NCI-H510A (cell line): ENCODE results near the gene RUNX2.

ENCODE experiments used
- DNase-seq: peaks from one replicate; lab custom pipeline; 2025; lab: John Stamatoyannopoulos, UW

RUNX2 gene

GRCh38 chr6:45351667-45352066 lies 23.5 kb downstream of the RUNX2 start:
- DNase-seq = no peak

- DNase-seq = no peak
These were observed 25.5 kb downstream of the RUNX2 start for GRCh38 chr6:45353654-45354053.

- no peak for DNase-seq
These were observed 36.3 kb downstream of the RUNX2 start for GRCh38 chr6:45364466-45364865.

- no peak for DNase-seq
These were observed 36.9 kb downstream of the RUNX2 start for GRCh38 chr6:45365036-45365435.

- no peak for DNase-seq
These were observed 38.4 kb downstream of the RUNX2 start for GRCh38 chr6:45366534-45366933.

GRCh38 chr6:45367999-45368398 lies 39.9 kb downstream of the RUNX2 start:
- no peak for DNase-seq

- no peak for DNase-seq
These were observed 41.7 kb downstream of the RUNX2 start for GRCh38 chr6:45369870-45370269.

- no peak for DNase-seq
These were observed 43.9 kb downstream of the RUNX2 start for GRCh38 chr6:45371924-45372573.

GRCh38 chr6:45375449-45375848 lies 47.3 kb downstream of the RUNX2 start:
- no peak for DNase-seq

GRCh38 chr6:45376310-45377042 lies 48.3 kb downstream of the RUNX2 start:
- DNase-seq = no peak

GRCh38 chr6:45377043-45377553 lies 49.0 kb downstream of the RUNX2 start:
- DNase-seq = no peak

- DNase-seq = peak; percentile 96
These were observed 49.6 kb downstream of the RUNX2 start, which contains the start of gene SUPT3H for GRCh38 chr6:45377554-45378333. SUPT3H (minus strand) TSS chr6:45377934.

- peak; percentile 50 for DNase-seq
These were observed 50.3 kb downstream of the RUNX2 start for GRCh38 chr6:45378334-45378926.

- DNase-seq = no peak
These were observed 54.3 kb downstream of the RUNX2 start for GRCh38 chr6:45382391-45382790.

- no peak for DNase-seq
These were observed 58.4 kb downstream of the RUNX2 start for GRCh38 chr6:45386501-45386900.

- DNase-seq = no peak
These were observed 59.1 kb downstream of the RUNX2 start for GRCh38 chr6:45387236-45387635.

- DNase-seq = peak; percentile 30
These were observed 60.2 kb downstream of the RUNX2 start for GRCh38 chr6:45388328-45388727.

- DNase-seq = no peak
These were observed 66.5 kb downstream of the RUNX2 start for GRCh38 chr6:45394586-45395095.

GRCh38 chr6:45398075-45398813 lies 70.1 kb downstream of the RUNX2 start:
- DNase-seq = no peak

- DNase-seq = no peak
These were observed 71.9 kb downstream of the RUNX2 start for GRCh38 chr6:45400021-45400420.

GRCh38 chr6:45411959-45412358 lies 83.8 kb downstream of the RUNX2 start:
- DNase-seq = no peak
